ENCODE results near the gene CNTN4. TPM values are rescaled to one million over a fixed set of nuclear protein-coding genes. Genes with fewer than 3 reads are reported as not detected.

Gene CNTN4
- total RNA-seq, 4 donors from 2014 or later, result 6.6 to 10.7 (median 9.7) TPM

GRCh38 chr3:2261747-2262146 lies 163.1 kb downstream of the CNTN4 start:
- no peak for DNase-seq (ENCODE audit: extremely low spot score)
- WGBS, result 67% methylated on average over 3 of the region's 3 CpGs
- no peaks in the 10 kb centered on the region for H3K9me3 ChIP-seq
- no peaks in the 10 kb centered on the region for H3K36me3 ChIP-seq
- H3K4me1 ChIP-seq, result no peaks in the 10 kb centered on the region
- intact Hi-C loops (cut with DNase I), result no loop called here
- TF ChIP-seq POLR2AphosphoS5 (IDR thresholded peaks at IDR 0.05) (no peak), CTCF (IDR thresholded peaks at IDR 0.05) (no peak), POLR2A (IDR thresholded peaks at IDR 0.05; ENCODE audit: low read depth) (no peak), EP300 (IDR thresholded peaks at IDR 0.05) (no peak)
- H3K27me3 ChIP-seq, result no peaks in the 10 kb centered on the region
- H3K4me3 ChIP-seq, result no peak overlapping the region
- H3K27ac ChIP-seq (replicated peaks in 1 of 4), result no peak overlapping the region

- Histone ChIP-seq H3K27me3 (no peaks in the 10 kb centered on the region), H3K9me3 (no peaks in the 10 kb centered on the region), H3K4me3 (no peak overlapping the region), H3K4me1 (no peaks in the 10 kb centered on the region), H3K27ac (replicated peaks in 1 of 4) (no peak overlapping the region), H3K36me3 (no peaks in the 10 kb centered on the region)
- WGBS, result 56% methylated on average over 4 of the region's 4 CpGs
- TF ChIP-seq POLR2AphosphoS5 (IDR thresholded peaks at IDR 0.05), result no peak
- TF ChIP-seq CTCF (IDR thresholded peaks at IDR 0.05), result no peak
- no peak for DNase-seq (ENCODE audit: extremely low spot score)
- intact Hi-C loops (cut with DNase I), result no loop called here
Measured at GRCh38 chr3:2262204-2262603, 163.5 kb downstream of the CNTN4 start.

GRCh38 chr3:2266606-2267005 lies 167.9 kb downstream of the CNTN4 start:
- 77% methylated on average over 1 of the region's 1 CpG for WGBS
- Histone ChIP-seq H3K4me3 (no peak overlapping the region), H3K27me3 (no peaks in the 10 kb centered on the region), H3K9me3 (no peaks in the 10 kb centered on the region), H3K4me1 (no peaks in the 10 kb centered on the region), H3K27ac (replicated peaks in 1 of 4) (no peak overlapping the region), H3K36me3 (no peaks in the 10 kb centered on the region)
- TF ChIP-seq EP300 (IDR thresholded peaks at IDR 0.05) (no peak), POLR2A (IDR thresholded peaks at IDR 0.05; ENCODE audit: low read depth) (no peak), CTCF (IDR thresholded peaks at IDR 0.05) (no peak), POLR2AphosphoS5 (IDR thresholded peaks at IDR 0.05) (no peak)
- intact Hi-C loops (cut with DNase I), result no loop called here
- no peak for DNase-seq (ENCODE audit: extremely low spot score)

- intact Hi-C loops (cut with DNase I), result no loop called here
- no peak for DNase-seq (ENCODE audit: extremely low spot score)
- H3K27ac ChIP-seq (replicated peaks in 1 of 4), result no peak overlapping the region
- H3K36me3 ChIP-seq, result no peaks in the 10 kb centered on the region
- TF ChIP-seq EP300 (IDR thresholded peaks at IDR 0.05) (no peak), POLR2A (IDR thresholded peaks at IDR 0.05; ENCODE audit: low read depth) (no peak), CTCF (IDR thresholded peaks at IDR 0.05) (no peak), POLR2AphosphoS5 (IDR thresholded peaks at IDR 0.05) (no peak)
- no peak overlapping the region for H3K4me3 ChIP-seq
- H3K9me3 ChIP-seq, result no peaks in the 10 kb centered on the region
- H3K27me3 ChIP-seq, result no peaks in the 10 kb centered on the region
- no peaks in the 10 kb centered on the region for H3K4me1 ChIP-seq
- WGBS, result 63% methylated on average over 3 of the region's 3 CpGs
Measured at GRCh38 chr3:2268779-2269178, 170.1 kb downstream of the CNTN4 start.

- no peak overlapping the region for H3K27ac ChIP-seq (replicated peaks in 1 of 4)
- no peaks in the 10 kb centered on the region for H3K9me3 ChIP-seq
- H3K4me3 ChIP-seq, result no peak overlapping the region
- no peaks in the 10 kb centered on the region for H3K27me3 ChIP-seq
- H3K4me1 ChIP-seq, result no peaks in the 10 kb centered on the region
- H3K36me3 ChIP-seq, result no peaks in the 10 kb centered on the region
- intact Hi-C loops (cut with DNase I), result no loop called here
- TF ChIP-seq POLR2A (IDR thresholded peaks at IDR 0.05; ENCODE audit: low read depth), result no peak
- TF ChIP-seq CTCF (IDR thresholded peaks at IDR 0.05), result no peak
- no peak for TF ChIP-seq EP300 (IDR thresholded peaks at IDR 0.05)
- no peak for TF ChIP-seq POLR2AphosphoS5 (IDR thresholded peaks at IDR 0.05)
- no peak for DNase-seq (ENCODE audit: extremely low spot score)
- 36% methylated on average over 1 of the region's 1 CpG for WGBS
Measured at GRCh38 chr3:2274526-2274925, 175.9 kb downstream of the CNTN4 start.
